RPMI8226 (cell line): ENCODE results near the gene DMAC2.
"Not testable (repeated sequence)": the region's sequence is repeated elsewhere in the genome, so short reads cannot be mapped to it uniquely, and the experiment has no call there.

Experiments used
- DNase-seq: peaks from one replicate; pipeline ENCODE4 v3.0.0-alpha.2; 2015

Gene DMAC2

GRCh38 chr19:41398050-41398418 is 41.7 kb downstream of the DMAC2 start:
- no peak for DNase-seq

- DNase-seq: peak; percentile 99
Observed at GRCh38 chr19:41397086-41398049, 42.3 kb downstream of the DMAC2 start, which contains the start of the genes BCKDHA and EXOSC5. Gene BCKDHA, plus strand, starts transcription at chr19:41397818. Its CDS starts 10 bp downstream, at chr19:41397828. Gene EXOSC5, minus strand, starts transcription at chr19:41397359. Its CDS starts 31 bp downstream, at chr19:41397328.

DNA sequence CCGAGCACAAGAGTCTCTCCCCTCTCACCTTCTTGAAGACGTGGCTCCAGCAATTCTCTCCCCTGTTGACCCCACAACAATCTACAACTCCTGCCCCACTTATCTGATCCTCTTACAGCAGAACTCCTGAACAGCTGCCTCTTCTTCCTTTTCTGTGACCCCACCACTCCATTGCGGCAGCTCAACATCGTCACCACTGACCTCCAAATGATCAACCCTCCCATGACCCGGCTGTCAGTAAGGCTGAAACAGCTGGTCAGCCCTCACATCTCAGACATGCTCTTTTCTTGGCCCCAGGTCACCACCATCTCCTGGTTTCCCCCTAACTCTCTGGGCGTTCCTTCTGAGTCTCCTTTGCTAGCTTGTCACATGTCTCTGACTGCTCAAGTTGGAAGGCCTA is 44.4 kb downstream of the DMAC2 start:
- DNase-seq: no peak

GRCh38 chr19:41392775-41393174 is 46.9 kb downstream of the DMAC2 start:
- DNase-seq: no peak

DNA sequence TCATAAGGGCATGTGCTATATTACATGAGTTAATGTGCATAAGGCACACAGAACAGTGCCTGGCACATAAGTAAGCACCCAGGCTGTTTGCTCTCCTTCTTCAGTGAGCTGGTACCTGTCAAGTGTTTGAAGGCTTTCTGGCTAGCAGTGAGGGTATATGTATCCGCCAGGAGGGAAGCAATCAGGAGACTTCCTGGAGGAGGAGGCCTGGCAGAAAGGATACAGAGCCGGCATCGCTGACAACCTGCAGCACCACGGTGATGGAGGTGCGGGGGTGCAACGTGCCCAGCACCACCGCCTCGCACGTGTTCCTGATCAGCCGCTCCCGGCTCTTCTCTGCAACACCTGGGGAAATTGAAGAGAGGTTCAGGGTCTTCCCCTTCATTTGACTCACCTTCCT is 48.1 kb downstream of the DMAC2 start:
- no peak for DNase-seq

DNA sequence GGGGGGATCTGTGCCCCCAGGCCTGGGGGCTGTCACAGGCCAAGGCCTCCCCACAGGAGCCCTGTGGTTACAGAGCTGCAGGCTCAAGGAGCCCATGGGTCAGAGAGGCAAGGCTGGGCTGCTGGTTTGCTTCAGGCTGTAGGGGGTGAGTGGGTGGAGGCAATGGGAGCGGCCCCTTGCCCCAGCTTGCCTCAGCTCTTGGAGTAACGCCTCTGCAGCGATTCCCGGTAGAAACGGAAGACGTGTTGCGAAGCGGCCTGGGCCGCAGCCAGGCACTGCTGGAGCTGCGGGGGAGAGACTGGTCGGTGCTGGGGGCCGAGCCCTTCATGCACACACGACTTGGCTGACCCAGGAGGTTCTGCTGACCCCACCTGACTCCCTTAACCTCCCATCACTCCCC is 53.3 kb downstream of the DMAC2 start:
- DNase-seq: no peak

- DNase-seq: no peak
Observed at GRCh38 chr19:41384351-41384750, 55.4 kb downstream of the DMAC2 start.

DNA sequence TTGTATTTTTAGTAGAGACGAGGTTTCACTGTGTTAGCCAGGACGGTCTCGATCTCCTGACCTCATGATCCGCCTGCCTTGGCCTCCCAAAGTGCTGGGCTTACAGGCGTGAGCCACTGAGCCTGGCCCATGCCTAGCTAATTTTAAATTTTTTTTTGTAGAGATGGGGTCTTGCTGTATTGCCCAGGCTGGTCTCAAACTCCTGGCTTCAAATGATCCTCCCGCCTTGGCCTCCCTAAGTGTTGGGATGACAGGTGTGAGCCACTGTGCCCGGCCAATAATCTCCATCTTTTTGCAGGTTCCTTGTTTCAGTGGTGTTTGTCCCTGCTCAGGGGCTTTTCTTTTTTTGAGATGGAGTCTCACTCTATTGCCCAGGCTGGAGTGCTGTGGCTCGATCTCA is 58.2 kb downstream of the DMAC2 start:
- DNase-seq: not testable (repeated sequence)
